GM21515 (cell line): ENCODE data around the gene CXCR6.
A peak's percentile ranks its signal among the peaks of the same experiment; 100 is the strongest.
"Not testable (repeated sequence)": the region's sequence is repeated elsewhere in the genome, so short reads cannot be mapped to it uniquely, and the experiment has no call there.

Experiments
- ATAC-seq: cut with Tn5 transposase; IDR thresholded peaks from one replicate; pipeline ENCODE4 v1.9.1; 2021; ENCODE audit not compliant: unreplicated experiment

CXCR6 gene

GRCh38 chr3:45986303-45986982, 43.2 kb downstream of the CXCR6 start:
- no peak for ATAC-seq

- ATAC-seq: no peak
Observed at GRCh38 chr3:45987368-45988291, 44.4 kb downstream of the CXCR6 start.

GRCh38 chr3:45988362-45988761, 45.1 kb downstream of the CXCR6 start:
- no peak for ATAC-seq

- ATAC-seq: no peak
Observed at GRCh38 chr3:45988804-45989203, 45.5 kb downstream of the CXCR6 start.

- ATAC-seq: no peak
Observed at GRCh38 chr3:45990181-45990580, 46.9 kb downstream of the CXCR6 start.

GRCh38 chr3:45991341-45991740, 48.1 kb downstream of the CXCR6 start:
- no peak for ATAC-seq

- no peak for ATAC-seq
Observed at GRCh38 chr3:45992133-45992729, 49.0 kb downstream of the CXCR6 start.

GRCh38 chr3:45992821-45993221, 49.6 kb downstream of the CXCR6 start:
- ATAC-seq: no peak

GRCh38 chr3:45993421-45994027, 50.3 kb downstream of the CXCR6 start:
- ATAC-seq: no peak

GRCh38 chr3:45994419-45995235, 51.4 kb downstream of the CXCR6 start:
- peak; percentile 18 for ATAC-seq

- peak; percentile 92 for ATAC-seq
Observed at GRCh38 chr3:45995236-45996192, 52.2 kb downstream of the CXCR6 start, which contains the start of gene FYCO1. Gene FYCO1, minus strand, starts transcription at chr3:45995824. Its CDS starts 10,914 bp downstream, at chr3:45984910.

GRCh38 chr3:45997499-45997898, 54.2 kb downstream of the CXCR6 start:
- ATAC-seq: not testable (repeated sequence)

GRCh38 chr3:45997942-45998341, 54.7 kb downstream of the CXCR6 start:
- ATAC-seq: no peak
